Esophagus muscularis mucosa (tissue), 4 donors: ENCODE data around the gene CTNNA2. TPM values are rescaled to one million over a fixed set of nuclear protein-coding genes. Genes with fewer than 3 reads are reported as not detected.

Source experiments
- DNase-seq: peaks from one replicate; pipeline ENCODE4 v3.0.0-alpha.2; 2017; ENCODE audit errors: extremely low spot score
- H3K27ac ChIP-seq, 4 donors: fragments of 200-600 bp; sonication (generic); replicated peaks in 1 of 4; 1 replicate in 3 of 4; 2 replicates in 1 of 4; pipeline ENCODE4 v1.5.1; 2016 to 2019; ENCODE audit warnings: mild to moderate bottlenecking in 1 of 4
- H3K27me3 ChIP-seq, 4 donors: fragments of 200-600 bp; sonication (generic); one replicate each; pipeline versions ENCODE4 v1.5.1 to v1.6.0; 2016 to 2019
- H3K36me3 ChIP-seq, 4 donors: fragments of 200-600 bp; sonication (generic); one replicate each; pipeline ENCODE4 v1.5.1; 2016 to 2019
- H3K4me1 ChIP-seq, 4 donors: fragments of 200-600 bp; sonication (generic); one replicate each; pipeline ENCODE4 v1.5.1; 2016 to 2019
- H3K4me3 ChIP-seq, 4 donors: fragments of 200-600 bp; sonication (generic); 1 replicate in 2 of 4; 2 replicates in 2 of 4; pipeline ENCODE4 v1.5.1; 2016 to 2019; ENCODE audit warnings: mild to moderate bottlenecking in 4 of 4, moderate library complexity in 1 of 4
- H3K9me3 ChIP-seq, 4 donors: fragments of 200-600 bp; sonication (generic); 1 replicate in 3 of 4; 2 replicates in 1 of 4; pipeline ENCODE4 v1.5.1; 2016 to 2019
- EP300 ChIP-seq: sonication (generic); formaldehyde crosslinking; IDR thresholded peaks from one replicate; pipeline ENCODE4 v1.6.1; 2017; ENCODE audit warnings: antibody characterized with exemption
- POLR2A ChIP-seq: fragments of 450-650 bp; IDR thresholded peaks from one replicate; pipeline ENCODE4 v1.6.1; 2017; ENCODE audit warnings: antibody characterized with exemption, moderate library complexity, mild to moderate bottlenecking, low read depth
- POLR2AphosphoS5 ChIP-seq, 2 donors: sonication (generic); formaldehyde crosslinking; IDR thresholded peaks; one replicate each; pipeline ENCODE4 v1.6.1; 2017; ENCODE audit warnings: antibody characterized with exemption in 2 of 2
- WGBS: methylation state at CpG from one replicate; pipeline ENCODE4 v1.1.5; 2018; 5-methylcytosine and 5-hydroxymethylcytosine counted together
- intact Hi-C: fragments of 100-400 bp; cut with DNase I; formaldehyde crosslinking; loops from one replicate; pipeline ENCODE4 v1.15.1; 2023
- total RNA-seq, 4 donors: library from RNA; depleted of rRNA; stranded (reverse); fragments of >200 nt; gene quantifications; one replicate each; pipeline versions ENCODE4 v1.1.0 to v1.2.1, GENCODE V29; 2016
- TF ChIP-seq, protein P1 (sequence below), 3 experiments: fragments of 200-600 bp in 2 of 3; fragments of 450-650 bp in 1 of 3; sonication (generic) in 2 of 3; IDR thresholded peaks; one replicate each; pipeline ENCODE4 v1.5.1; 2017 to 2019; ENCODE audit warnings: antibody characterized with exemption in 3 of 3, mild to moderate bottlenecking in 2 of 3, moderate library complexity in 1 of 3

Gene CTNNA2
- total RNA-seq, 4 donors from 2014 or later, result 0.42 to 2.5 (median 1.1) TPM

DNA sequence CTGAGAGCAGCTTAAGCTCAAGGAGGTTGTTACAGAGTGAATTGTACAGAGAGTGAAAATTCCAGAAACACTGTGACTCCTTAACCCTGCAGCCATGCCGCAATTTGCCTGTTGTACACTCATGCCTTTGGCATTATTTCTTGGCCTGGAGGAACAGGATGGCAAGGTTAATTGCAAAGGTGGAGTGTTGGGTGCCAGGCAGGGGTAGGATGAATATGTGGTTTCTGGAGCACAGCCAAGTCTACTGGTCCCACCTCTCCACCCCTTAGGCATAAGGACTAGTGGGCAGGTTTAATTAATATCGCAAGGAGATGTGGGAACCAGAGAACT is 541.5 kb downstream of the CTNNA2 start:
- DNase-seq, result no peak
- H3K36me3 ChIP-seq, result no peaks in the 10 kb centered on the region
- H3K4me1 ChIP-seq, result no peaks in the 10 kb centered on the region
- no peaks in the 10 kb centered on the region for H3K27me3 ChIP-seq
- no peak overlapping the region for H3K27ac ChIP-seq
- no peak overlapping the region for H3K4me3 ChIP-seq
- TF ChIP-seq POLR2AphosphoS5 (IDR thresholded peaks at IDR 0.05) (no peak), POLR2A (no peak), EP300 (no peak)
- TF ChIP-seq, protein P1, sequence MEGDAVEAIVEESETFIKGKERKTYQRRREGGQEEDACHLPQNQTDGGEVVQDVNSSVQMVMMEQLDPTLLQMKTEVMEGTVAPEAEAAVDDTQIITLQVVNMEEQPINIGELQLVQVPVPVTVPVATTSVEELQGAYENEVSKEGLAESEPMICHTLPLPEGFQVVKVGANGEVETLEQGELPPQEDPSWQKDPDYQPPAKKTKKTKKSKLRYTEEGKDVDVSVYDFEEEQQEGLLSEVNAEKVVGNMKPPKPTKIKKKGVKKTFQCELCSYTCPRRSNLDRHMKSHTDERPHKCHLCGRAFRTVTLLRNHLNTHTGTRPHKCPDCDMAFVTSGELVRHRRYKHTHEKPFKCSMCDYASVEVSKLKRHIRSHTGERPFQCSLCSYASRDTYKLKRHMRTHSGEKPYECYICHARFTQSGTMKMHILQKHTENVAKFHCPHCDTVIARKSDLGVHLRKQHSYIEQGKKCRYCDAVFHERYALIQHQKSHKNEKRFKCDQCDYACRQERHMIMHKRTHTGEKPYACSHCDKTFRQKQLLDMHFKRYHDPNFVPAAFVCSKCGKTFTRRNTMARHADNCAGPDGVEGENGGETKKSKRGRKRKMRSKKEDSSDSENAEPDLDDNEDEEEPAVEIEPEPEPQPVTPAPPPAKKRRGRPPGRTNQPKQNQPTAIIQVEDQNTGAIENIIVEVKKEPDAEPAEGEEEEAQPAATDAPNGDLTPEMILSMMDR (IDR thresholded peaks at IDR 0.05), result no peak
- H3K9me3 ChIP-seq, result no peaks in the 10 kb centered on the region
- WGBS, result 96% methylated on average over 2 of the region's 2 CpGs
- intact Hi-C loops, result no loop called here

- no peak for DNase-seq
- no peaks in the 10 kb centered on the region for H3K36me3 ChIP-seq
- intact Hi-C loops, result no loop called here
- no peak overlapping the region for H3K4me3 ChIP-seq
- no peaks in the 10 kb centered on the region for H3K4me1 ChIP-seq
- H3K9me3 ChIP-seq, result no peaks in the 10 kb centered on the region
- TF ChIP-seq POLR2AphosphoS5 (IDR thresholded peaks at IDR 0.05), result no peak
- H3K27ac ChIP-seq, result no peak overlapping the region
- no peaks in the 10 kb centered on the region for H3K27me3 ChIP-seq
- WGBS, result 93% methylated on average over 1 of the region's 1 CpG
These were observed 545.1 kb downstream of the CTNNA2 start for GRCh38 chr2:80057956-80058355.

- no peak for DNase-seq
- H3K27me3 ChIP-seq, result no peaks in the 10 kb centered on the region
These were observed 545.7 kb downstream of the CTNNA2 start for GRCh38 chr2:80058562-80058961.

DNA sequence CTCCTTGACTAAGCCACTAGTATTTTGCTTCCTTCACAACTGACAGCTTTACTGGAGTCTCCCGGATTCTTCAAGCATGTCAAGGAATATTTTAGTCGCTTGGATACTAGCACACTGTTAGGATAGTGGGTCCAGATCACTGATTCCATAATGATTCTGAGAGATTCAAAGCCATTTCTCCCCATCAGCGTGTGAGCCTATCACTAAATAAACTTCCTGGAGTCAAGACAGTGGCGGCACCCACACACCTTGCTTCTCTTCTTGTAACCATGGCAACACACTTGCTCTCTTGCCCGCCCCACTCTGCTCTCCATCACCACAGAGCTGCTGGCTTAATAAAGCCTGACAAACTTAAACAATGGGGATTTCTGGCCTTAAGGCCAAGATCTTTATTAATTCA is 546.6 kb downstream of the CTNNA2 start:
- Histone ChIP-seq H3K27me3 (no peaks in the 10 kb centered on the region), H3K27ac (no peak overlapping the region), H3K36me3 (no peaks in the 10 kb centered on the region), H3K4me1 (no peaks in the 10 kb centered on the region), H3K4me3 (no peak overlapping the region), H3K9me3 (no peaks in the 10 kb centered on the region)
- TF ChIP-seq POLR2A (no peak), EP300 (no peak), POLR2AphosphoS5 (IDR thresholded peaks at IDR 0.05) (no peak)
- TF ChIP-seq, protein P1 (IDR thresholded peaks at IDR 0.05), result no peak
- intact Hi-C loops, result no loop called here
- DNase-seq, result no peak
- WGBS, result 85% methylated on average over 5 of the region's 5 CpGs

More at GRCh38 chr2:80058562-80058961, 545.7 kb downstream of the CTNNA2 start:
- no peak overlapping the region for H3K27ac ChIP-seq
- no peaks in the 10 kb centered on the region for H3K36me3 ChIP-seq
- intact Hi-C loops, result no loop called here
- H3K9me3 ChIP-seq, result no peaks in the 10 kb centered on the region
- no peak overlapping the region for H3K4me3 ChIP-seq
- 86% methylated on average over 4 of the region's 4 CpGs for WGBS
- no peaks in the 10 kb centered on the region for H3K4me1 ChIP-seq
- TF ChIP-seq POLR2A (no peak), POLR2AphosphoS5 (IDR thresholded peaks at IDR 0.05) (no peak), EP300 (no peak)
- TF ChIP-seq, protein P1 (IDR thresholded peaks at IDR 0.05), result no peak

GRCh38 chr2:80061881-80062280 is 549.0 kb downstream of the CTNNA2 start:
- Histone ChIP-seq H3K4me3 (no peak overlapping the region), H3K27ac (no peak overlapping the region), H3K36me3 (no peaks in the 10 kb centered on the region), H3K9me3 (no peaks in the 10 kb centered on the region), H3K27me3 (no peaks in the 10 kb centered on the region), H3K4me1 (no peaks in the 10 kb centered on the region)
- no peak for DNase-seq
- TF ChIP-seq POLR2AphosphoS5 (IDR thresholded peaks at IDR 0.05) (no peak), EP300 (no peak), POLR2A (no peak)
- TF ChIP-seq, protein P1 (IDR thresholded peaks at IDR 0.05), result no peak
- intact Hi-C loops, result no loop called here
